HG03432 (cell line): ENCODE measurements around the gene HCN3.
"Not testable (repeated sequence)": the region's sequence is repeated elsewhere in the genome, so short reads cannot be mapped to it uniquely, and the experiment has no call there.

Experiments
- ATAC-seq: cut with Tn5 transposase; IDR thresholded peaks from one replicate; pipeline ENCODE4 v1.9.1; 2021; ENCODE audit warnings: mild to moderate bottlenecking, moderate library complexity; ENCODE audit not compliant: unreplicated experiment

The HCN3 gene

DNA sequence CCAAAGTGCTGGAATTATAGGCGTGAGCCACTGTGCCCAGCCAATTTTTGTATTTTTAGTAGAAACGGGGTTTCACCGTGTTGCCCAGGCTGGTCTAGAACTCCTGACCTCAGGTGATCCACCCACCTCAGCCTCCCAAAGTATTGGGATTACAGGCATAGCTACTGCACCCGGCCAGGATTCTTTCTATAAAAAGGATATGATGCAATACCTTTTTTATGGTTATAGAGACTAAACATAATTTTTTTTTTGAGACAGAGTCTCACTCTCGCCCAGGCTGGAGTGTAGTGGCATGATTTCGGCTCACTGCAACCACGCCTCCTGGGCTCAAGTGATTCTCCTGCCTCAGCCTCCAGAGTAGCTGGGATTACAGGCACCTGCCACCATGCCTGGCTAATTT, 51.6 kb downstream of the HCN3 start:
- ATAC-seq, result not testable (repeated sequence)

DNA sequence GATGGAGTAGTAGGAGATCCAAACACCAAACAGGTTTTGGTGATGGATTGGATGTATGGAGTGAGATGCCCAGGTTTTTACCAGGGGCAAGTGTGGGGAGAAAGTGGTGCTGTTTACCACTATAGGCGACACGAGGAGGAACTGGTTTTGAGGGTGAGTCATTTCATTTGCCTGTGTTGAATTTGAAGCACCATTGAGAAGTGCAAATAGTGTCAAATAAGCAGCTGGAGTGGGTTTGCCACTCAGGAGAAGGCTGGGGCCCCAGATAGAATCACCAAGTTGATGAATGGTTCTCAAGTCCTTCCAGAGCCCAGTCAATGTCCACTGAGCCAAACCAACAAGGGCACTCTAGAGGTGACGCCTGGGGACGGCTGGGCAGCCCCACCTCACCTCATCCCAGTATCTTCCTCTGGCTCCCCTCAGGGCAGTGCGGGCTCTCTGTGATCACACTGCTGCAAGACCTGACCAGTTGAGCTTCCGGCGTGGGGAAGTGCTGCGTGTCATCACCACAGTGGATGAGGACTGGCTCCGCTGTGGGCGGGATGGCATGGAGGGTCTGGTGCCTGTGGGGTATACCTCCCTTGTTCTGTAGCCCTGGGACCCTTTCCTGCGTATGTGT, 52.8 kb downstream of the HCN3 start:
- no peak for ATAC-seq

- no peak for ATAC-seq
Measured at GRCh38 chr1:155334962-155335361, 57.7 kb downstream of the HCN3 start.
